NT2/D1 (cell line): ENCODE results near the gene CUTC.
A peak's percentile ranks its signal among the peaks of the same experiment; 100 is the strongest.

ENCODE experiments used
- DNase-seq: peaks from one replicate; pipeline ENCODE4 v3.0.0-alpha.2; 2011; ENCODE audit warnings: low read depth, low spot score
- H3K27me3 ChIP-seq: 2 replicates; pipeline ENCODE4 v1.6.0; 2011; ENCODE audit warnings: mild to moderate bottlenecking; ENCODE audit not compliant: insufficient read length, insufficient read depth
- H3K36me3 ChIP-seq: 2 replicates; pipeline ENCODE4 v1.6.1; 2011; ENCODE audit warnings: mild to moderate bottlenecking, low read length, mixed read lengths; ENCODE audit not compliant: insufficient read depth, insufficient read length
- H3K4me1 ChIP-seq: 2 replicates; pipeline ENCODE4 v1.5.1; 2011; ENCODE audit not compliant: insufficient read depth, insufficient read length
- H3K4me3 ChIP-seq: 2 replicates; pipeline ENCODE4 v1.5.1; 2011; ENCODE audit warnings: low read depth; ENCODE audit not compliant: insufficient read length
- H3K9ac ChIP-seq: 2 replicates; pipeline ENCODE4 v1.6.0; 2011; ENCODE audit warnings: low read depth; ENCODE audit not compliant: insufficient read length
- H3K9me3 ChIP-seq: 2 replicates; pipeline ENCODE4 v1.5.1; 2011; ENCODE audit warnings: mild to moderate bottlenecking, low read length; ENCODE audit not compliant: insufficient read depth
- SUZ12 ChIP-seq: IDR thresholded peaks from 2 replicates; pipeline ENCODE4 v1.6.1; 2011; ENCODE audit not compliant: insufficient read length, insufficient read depth; ENCODE audit errors: extremely low read depth
- YY1 ChIP-seq: IDR thresholded peaks from 2 replicates; pipeline ENCODE4 v1.6.1; 2011; ENCODE audit not compliant: insufficient read length, insufficient read depth
- ZNF274 ChIP-seq: IDR thresholded peaks from 2 replicates; pipeline ENCODE4 v1.6.1; 2011; ENCODE audit warnings: mild to moderate bottlenecking, low read depth, low read length

CUTC gene

GRCh38 chr10:99700649-99701048 lies 31.4 kb upstream of the CUTC start:
- Histone ChIP-seq H3K4me1 (no peaks in the 10 kb centered on the region), H3K9me3 (no peaks in the 10 kb centered on the region), H3K36me3 (peaks cover 70% of the 10 kb centered on the region), H3K27me3 (no peaks in the 10 kb centered on the region), H3K9ac (no peak overlapping the region), H3K4me3 (no peak overlapping the region)
- no peak for DNase-seq
- TF ChIP-seq YY1 (no peak), ZNF274 (no peak), SUZ12 (no peak)

- no peak for DNase-seq
- no peaks in the 10 kb centered on the region for H3K4me1 ChIP-seq
- no peaks in the 10 kb centered on the region for H3K27me3 ChIP-seq
- TF ChIP-seq ZNF274: no peak
- TF ChIP-seq YY1: no peak
- TF ChIP-seq SUZ12: no peak
- H3K9me3 ChIP-seq: no peaks in the 10 kb centered on the region
- H3K4me3 ChIP-seq: no peak overlapping the region
- peaks cover 59% of the 10 kb centered on the region for H3K36me3 ChIP-seq
- H3K9ac ChIP-seq: no peak overlapping the region
Measured at GRCh38 chr10:99708428-99709012, 23.5 kb upstream of the CUTC start.

GRCh38 chr10:99709480-99710229 lies 22.4 kb upstream of the CUTC start:
- Histone ChIP-seq H3K4me1 (no peaks in the 10 kb centered on the region), H3K9ac (no peak overlapping the region), H3K9me3 (no peaks in the 10 kb centered on the region), H3K36me3 (peaks cover 57% of the 10 kb centered on the region), H3K4me3 (no peak overlapping the region), H3K27me3 (no peaks in the 10 kb centered on the region)
- TF ChIP-seq ZNF274 (no peak), YY1 (no peak), SUZ12 (no peak)
- DNase-seq: no peak

GRCh38 chr10:99711129-99711719 lies 20.8 kb upstream of the CUTC start:
- Histone ChIP-seq H3K9me3 (no peaks in the 10 kb centered on the region), H3K36me3 (peaks cover 62% of the 10 kb centered on the region), H3K9ac (no peak overlapping the region), H3K27me3 (no peaks in the 10 kb centered on the region), H3K4me3 (no peak overlapping the region), H3K4me1 (no peaks in the 10 kb centered on the region)
- TF ChIP-seq ZNF274 (no peak), YY1 (no peak), SUZ12 (no peak)
- peak; percentile 20 for DNase-seq

GRCh38 chr10:99714446-99714845 lies 17.6 kb upstream of the CUTC start:
- TF ChIP-seq SUZ12 (no peak), ZNF274 (no peak), YY1 (no peak)
- peaks cover 75% of the 10 kb centered on the region for H3K36me3 ChIP-seq
- no peaks in the 10 kb centered on the region for H3K27me3 ChIP-seq
- DNase-seq: no peak
- H3K4me3 ChIP-seq: no peak overlapping the region
- H3K9me3 ChIP-seq: no peaks in the 10 kb centered on the region
- no peaks in the 10 kb centered on the region for H3K4me1 ChIP-seq
- H3K9ac ChIP-seq: no peak overlapping the region

GRCh38 chr10:99720387-99720786 lies 11.6 kb upstream of the CUTC start:
- Histone ChIP-seq H3K4me3 (no peak overlapping the region), H3K36me3 (peaks cover 82% of the 10 kb centered on the region), H3K9me3 (no peaks in the 10 kb centered on the region), H3K4me1 (no peaks in the 10 kb centered on the region), H3K27me3 (no peaks in the 10 kb centered on the region), H3K9ac (no peak overlapping the region)
- TF ChIP-seq ZNF274 (no peak), SUZ12 (no peak), YY1 (no peak)
- DNase-seq: no peak

- DNase-seq: no peak
- Histone ChIP-seq H3K4me1 (no peaks in the 10 kb centered on the region), H3K4me3 (no peak overlapping the region), H3K36me3 (peaks cover 46% of the 10 kb centered on the region), H3K27me3 (no peaks in the 10 kb centered on the region), H3K9me3 (no peaks in the 10 kb centered on the region), H3K9ac (no peak overlapping the region)
- no peak for TF ChIP-seq YY1
- no peak for TF ChIP-seq ZNF274
- no peak for TF ChIP-seq SUZ12
Measured at GRCh38 chr10:99730026-99730425, 2.0 kb upstream of the CUTC start.
